Measurements from ENCODE around the gene PAGE2B. TPM values are rescaled to one million over a fixed set of nuclear protein-coding genes. Genes with fewer than 3 reads are reported as not detected.
"Not testable (repeated sequence)": the region's sequence is repeated elsewhere in the genome, so short reads cannot be mapped to it uniquely, and the experiment has no call there.

Gene PAGE2B
- total RNA-seq, 4 donors from 2014 or later, result not detected

DNA sequence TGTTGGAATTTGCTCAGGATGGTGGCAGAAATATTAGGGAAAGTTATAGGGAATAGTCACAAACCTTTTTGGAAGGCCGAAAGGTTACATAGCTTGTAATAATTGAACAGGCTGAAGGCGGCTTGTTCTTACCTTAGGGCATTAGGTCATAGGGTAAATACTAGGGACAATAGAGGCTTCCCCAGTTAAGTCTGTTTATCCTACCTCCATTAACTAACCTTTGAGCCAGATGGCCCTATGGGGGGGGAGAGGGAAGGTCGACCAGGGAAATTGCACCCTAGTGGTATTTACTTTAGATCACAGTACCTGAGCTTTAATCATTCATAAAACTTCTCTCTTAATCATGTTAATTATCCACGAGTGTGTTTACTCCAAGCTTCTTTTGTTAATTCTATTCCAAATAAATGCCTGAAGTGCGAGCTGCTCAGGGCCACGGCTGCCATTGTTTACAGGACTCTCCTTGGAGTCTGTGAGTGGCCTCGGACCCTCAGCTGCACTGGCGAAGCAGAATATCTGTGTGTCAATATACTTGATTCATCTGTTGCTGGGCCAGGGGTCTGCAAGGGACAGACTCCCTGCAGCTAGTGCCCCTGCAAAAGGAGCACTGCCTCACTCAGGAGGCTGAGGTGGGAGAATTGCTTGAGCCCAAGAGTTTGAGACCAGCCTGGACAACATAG lies 36.9 kb downstream of the PAGE2B start:
- DNase-seq (no peak), ATAC-seq (no peak)
- intact Hi-C loops (cut with DNase I; ENCODE audit: low total_unique reads), result no loop called here
- H3K36me3 ChIP-seq, result no peaks in the 10 kb centered on the region
- in situ Hi-C loops (cut with MboI; ENCODE audit: low sequenced_read_pairs in 4 of 4), result loop anchor here in 1 of 4 donors (25.0 kb wide), 1 partner anchor 226 kb away; no protein-coding TSS in a partner anchor
- H3K9me3 ChIP-seq, result no peaks in the 10 kb centered on the region
- no peaks in the 10 kb centered on the region for H3K4me1 ChIP-seq
- H3K27me3 ChIP-seq, result no peaks in the 10 kb centered on the region
- H3K27ac ChIP-seq, result no peak overlapping the region
- TF ChIP-seq, protein P1, sequence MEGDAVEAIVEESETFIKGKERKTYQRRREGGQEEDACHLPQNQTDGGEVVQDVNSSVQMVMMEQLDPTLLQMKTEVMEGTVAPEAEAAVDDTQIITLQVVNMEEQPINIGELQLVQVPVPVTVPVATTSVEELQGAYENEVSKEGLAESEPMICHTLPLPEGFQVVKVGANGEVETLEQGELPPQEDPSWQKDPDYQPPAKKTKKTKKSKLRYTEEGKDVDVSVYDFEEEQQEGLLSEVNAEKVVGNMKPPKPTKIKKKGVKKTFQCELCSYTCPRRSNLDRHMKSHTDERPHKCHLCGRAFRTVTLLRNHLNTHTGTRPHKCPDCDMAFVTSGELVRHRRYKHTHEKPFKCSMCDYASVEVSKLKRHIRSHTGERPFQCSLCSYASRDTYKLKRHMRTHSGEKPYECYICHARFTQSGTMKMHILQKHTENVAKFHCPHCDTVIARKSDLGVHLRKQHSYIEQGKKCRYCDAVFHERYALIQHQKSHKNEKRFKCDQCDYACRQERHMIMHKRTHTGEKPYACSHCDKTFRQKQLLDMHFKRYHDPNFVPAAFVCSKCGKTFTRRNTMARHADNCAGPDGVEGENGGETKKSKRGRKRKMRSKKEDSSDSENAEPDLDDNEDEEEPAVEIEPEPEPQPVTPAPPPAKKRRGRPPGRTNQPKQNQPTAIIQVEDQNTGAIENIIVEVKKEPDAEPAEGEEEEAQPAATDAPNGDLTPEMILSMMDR (IDR thresholded peaks at IDR 0.05 in 4 of 5, conservative IDR thresholded peaks at IDR 0.05 in 1 of 5), result no peak
- H3K4me3 ChIP-seq, result no peak overlapping the region

DNA sequence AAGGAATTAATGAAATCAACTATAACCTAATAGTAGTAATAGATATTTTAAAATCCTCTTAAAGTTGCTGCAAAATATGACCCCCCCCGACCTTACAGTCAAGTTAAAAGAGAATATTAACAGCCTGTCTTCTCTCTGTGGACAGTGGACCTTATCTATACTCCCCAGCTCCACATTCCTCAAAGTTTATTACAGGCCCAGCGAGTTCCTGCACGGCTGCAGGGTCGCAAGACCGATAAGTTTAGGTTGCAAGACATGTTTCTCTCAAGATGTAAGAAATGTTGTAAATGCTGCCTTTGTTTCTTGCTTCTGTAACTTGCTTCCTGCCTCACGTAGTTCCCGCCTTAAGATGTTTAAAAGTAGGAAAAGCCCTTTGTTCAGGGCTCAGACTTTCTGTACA lies 41.8 kb downstream of the PAGE2B start:
- ATAC-seq; H3K27me3 ChIP-seq; intact Hi-C loops (cut with DNase I; ENCODE audit: low total_unique reads); H3K4me3 ChIP-seq; H3K9me3 ChIP-seq; H3K36me3 ChIP-seq; H3K27ac ChIP-seq; H3K4me1 ChIP-seq; DNase-seq: not testable (repeated sequence)
- in situ Hi-C loops (cut with MboI; ENCODE audit: low sequenced_read_pairs in 4 of 4), result loop anchor here in 1 of 4 donors (25.0 kb wide), 1 partner anchor 221 kb away; no protein-coding TSS in a partner anchor

DNA sequence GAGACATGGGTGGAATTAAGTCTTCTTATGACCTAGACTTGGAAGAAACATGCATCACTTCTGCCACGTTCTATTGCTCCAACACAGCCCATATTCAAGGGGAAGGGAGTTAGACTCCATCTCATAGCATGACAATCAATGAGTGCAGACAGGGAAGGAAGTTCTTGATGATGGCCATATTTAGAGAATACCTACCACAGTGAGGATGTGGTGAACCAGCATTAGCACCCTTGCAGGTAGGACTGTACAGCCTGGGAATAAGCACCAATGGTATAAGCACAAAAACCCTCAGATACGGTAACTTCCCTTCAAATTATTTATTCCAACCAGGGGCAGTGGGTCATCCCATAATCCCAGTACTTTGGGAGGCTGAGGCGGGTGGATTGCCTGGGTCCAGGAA lies 43.7 kb downstream of the PAGE2B start:
- Histone ChIP-seq H3K4me3 (no peak overlapping the region), H3K36me3 (no peaks in the 10 kb centered on the region), H3K27ac (no peak overlapping the region), H3K9me3 (no peaks in the 10 kb centered on the region), H3K4me1 (no peaks in the 10 kb centered on the region), H3K27me3 (peaks cover 0 to 2% (median 0%) of the 10 kb centered on the region in 3 donors)
- ATAC-seq, result no peak
- no peak for TF ChIP-seq POLR2A (IDR thresholded peaks at IDR 0.05)
- TF ChIP-seq, protein P1 (IDR thresholded peaks at IDR 0.05 in 4 of 5, conservative IDR thresholded peaks at IDR 0.05 in 1 of 5), result no peak
- in situ Hi-C loops (cut with MboI; ENCODE audit: low sequenced_read_pairs in 4 of 4) (loop anchor here in 1 of 4 donors (25.0 kb wide), 1 partner anchor 219 kb away; no protein-coding TSS in a partner anchor), intact Hi-C loops (cut with DNase I; ENCODE audit: low total_unique reads) (no loop called here)
- DNase-seq, result no peak

GRCh38 chrX:55119271-55119670 lies 44.4 kb downstream of the PAGE2B start:
- Histone ChIP-seq H3K4me3 (no peak overlapping the region), H3K27me3 (peaks cover 0 to 8% (median under 1%) of the 10 kb centered on the region in 3 donors), H3K27ac (no peak overlapping the region), H3K4me1 (no peaks in the 10 kb centered on the region), H3K9me3 (no peaks in the 10 kb centered on the region), H3K36me3 (no peaks in the 10 kb centered on the region)
- in situ Hi-C loops (cut with MboI; ENCODE audit: low sequenced_read_pairs in 4 of 4) (loop anchor here in 1 of 4 donors (25.0 kb wide), 1 partner anchor 218 kb away; no protein-coding TSS in a partner anchor), intact Hi-C loops (cut with DNase I; ENCODE audit: low total_unique reads) (no loop called here)
- no peak for TF ChIP-seq POLR2A (IDR thresholded peaks at IDR 0.05)
- TF ChIP-seq, protein P1 (IDR thresholded peaks at IDR 0.05 in 4 of 5, conservative IDR thresholded peaks at IDR 0.05 in 1 of 5), result no peak
- no peak for DNase-seq
- no peak for ATAC-seq

GRCh38 chrX:55119712-55120111 lies 44.9 kb downstream of the PAGE2B start:
- H3K27ac ChIP-seq, result no peak overlapping the region
- no peak for TF ChIP-seq POLR2A (IDR thresholded peaks at IDR 0.05)
- TF ChIP-seq, protein P1 (IDR thresholded peaks at IDR 0.05 in 4 of 5, conservative IDR thresholded peaks at IDR 0.05 in 1 of 5), result no peak

More at GRCh38 chrX:55119712-55120111, 44.9 kb downstream of the PAGE2B start:
- in situ Hi-C loops (cut with MboI; ENCODE audit: low sequenced_read_pairs in 4 of 4) (loop anchor here in 1 of 4 donors (25.0 kb wide), 1 partner anchor 218 kb away; no protein-coding TSS in a partner anchor), intact Hi-C loops (cut with DNase I; ENCODE audit: low total_unique reads) (no loop called here)
- H3K4me1 ChIP-seq, result no peaks in the 10 kb centered on the region
- ATAC-seq (no peak), DNase-seq (no peak)
- H3K36me3 ChIP-seq, result no peaks in the 10 kb centered on the region
- peaks cover 0 to 9% (median 3%) of the 10 kb centered on the region in 3 donors for H3K27me3 ChIP-seq
- H3K9me3 ChIP-seq, result no peaks in the 10 kb centered on the region
- no peak overlapping the region for H3K4me3 ChIP-seq
